DND-41 (cell line): ENCODE measurements around the gene ANTXR2.

Experiments used
- EZH2 ChIP-seq: IDR thresholded peaks from 3 replicates; pipeline ENCODE4 v1.6.1; 2012; ENCODE audit warnings: borderline replicate concordance, low read depth, mild to moderate bottlenecking, moderate library complexity, low read length, inconsistent platforms; ENCODE audit not compliant: severe bottlenecking
- TF ChIP-seq, protein P1 (sequence below): IDR thresholded peaks from 2 replicates; pipeline ENCODE4 v1.5.1; 2012; ENCODE audit warnings: borderline replicate concordance, low read length, moderate library complexity, mild to moderate bottlenecking; ENCODE audit not compliant: poor library complexity, severe bottlenecking; ENCODE audit errors: extremely low read depth

- TF ChIP-seq, protein P1, sequence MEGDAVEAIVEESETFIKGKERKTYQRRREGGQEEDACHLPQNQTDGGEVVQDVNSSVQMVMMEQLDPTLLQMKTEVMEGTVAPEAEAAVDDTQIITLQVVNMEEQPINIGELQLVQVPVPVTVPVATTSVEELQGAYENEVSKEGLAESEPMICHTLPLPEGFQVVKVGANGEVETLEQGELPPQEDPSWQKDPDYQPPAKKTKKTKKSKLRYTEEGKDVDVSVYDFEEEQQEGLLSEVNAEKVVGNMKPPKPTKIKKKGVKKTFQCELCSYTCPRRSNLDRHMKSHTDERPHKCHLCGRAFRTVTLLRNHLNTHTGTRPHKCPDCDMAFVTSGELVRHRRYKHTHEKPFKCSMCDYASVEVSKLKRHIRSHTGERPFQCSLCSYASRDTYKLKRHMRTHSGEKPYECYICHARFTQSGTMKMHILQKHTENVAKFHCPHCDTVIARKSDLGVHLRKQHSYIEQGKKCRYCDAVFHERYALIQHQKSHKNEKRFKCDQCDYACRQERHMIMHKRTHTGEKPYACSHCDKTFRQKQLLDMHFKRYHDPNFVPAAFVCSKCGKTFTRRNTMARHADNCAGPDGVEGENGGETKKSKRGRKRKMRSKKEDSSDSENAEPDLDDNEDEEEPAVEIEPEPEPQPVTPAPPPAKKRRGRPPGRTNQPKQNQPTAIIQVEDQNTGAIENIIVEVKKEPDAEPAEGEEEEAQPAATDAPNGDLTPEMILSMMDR: no peak
- no peak for TF ChIP-seq EZH2
Observed at GRCh38 chr4:79899481-79899880, 173.5 kb downstream of the ANTXR2 start.
